ENCODE measurements around the gene CAMKK2.

Gene CAMKK2

GRCh38 chr12:121252712-121253345 lies 43.7 kb downstream of the CAMKK2 start:
- no peak overlapping the region for H2AFZ ChIP-seq (ENCODE audit: insufficient read depth, low read length, poor library complexity)
- no peak overlapping the region for H3K9ac ChIP-seq (ENCODE audit: low read length)
- peaks cover 6% of the 10 kb centered on the region for H3K9me3 ChIP-seq (ENCODE audit: insufficient read depth, low read depth, low read length)
- no peak overlapping the region for H2BK5ac ChIP-seq (ENCODE audit: low read depth, low read length, poor library complexity)
- H3K14ac ChIP-seq (ENCODE audit: low read length) = no peak overlapping the region
- H3K4ac ChIP-seq (ENCODE audit: low read depth, low read length) = no peak overlapping the region
- H3K79me2 ChIP-seq (ENCODE audit: control insufficient read depth, insufficient read depth, low read length, poor library complexity) = no peaks in the 10 kb centered on the region
- H2BK12ac ChIP-seq (ENCODE audit: low read length) = no peak overlapping the region
- no peaks in the 10 kb centered on the region for H3K79me1 ChIP-seq (ENCODE audit: low read length)
- no peak overlapping the region for H2BK120ac ChIP-seq (ENCODE audit: insufficient read depth, low read length, poor library complexity)
- H3K27me3 ChIP-seq (ENCODE audit: insufficient read depth, low read length) = no peaks in the 10 kb centered on the region
- H3K4me3 ChIP-seq (ENCODE audit: low read depth, low read length) = no peak overlapping the region
- WGBS (ENCODE audit: extremely low coverage, insufficient coverage, insufficient read length) = no CpG with 5 or more reads among the region's 9 CpGs
- no peak overlapping the region for H4K91ac ChIP-seq (ENCODE audit: low read depth, low read length)
- no peak overlapping the region for H3K4me2 ChIP-seq (ENCODE audit: low read length)
- no peak overlapping the region for H4K8ac ChIP-seq (ENCODE audit: low read depth, low read length)
- DNase-seq = no peak
- H3K36me3 ChIP-seq (ENCODE audit: control insufficient read depth in 1 of 2, insufficient read depth in 2 of 2, low read length in 2 of 2) = peaks cover 30 to 36% of the 10 kb centered on the region in 2 experiments
- no peaks in the 10 kb centered on the region for H3K4me1 ChIP-seq (ENCODE audit: control insufficient read depth in 1 of 2, insufficient read depth in 2 of 2, low read length in 2 of 2)
- H3K18ac ChIP-seq (ENCODE audit: low read length) = no peak overlapping the region
- no peak overlapping the region for H3K27ac ChIP-seq (ENCODE audit: low read depth, low read length)
- H2AK5ac ChIP-seq (ENCODE audit: low read length) = no peak overlapping the region
- H4K12ac ChIP-seq (ENCODE audit: low read depth, low read length) = no peak overlapping the region
- no peak overlapping the region for H3K23ac ChIP-seq (ENCODE audit: low read length)

GRCh38 chr12:121251838-121252237 lies 44.7 kb downstream of the CAMKK2 start:
- H3K9ac ChIP-seq (ENCODE audit: low read length) = no peak overlapping the region
- H3K18ac ChIP-seq (ENCODE audit: low read length) = no peak overlapping the region
- no peaks in the 10 kb centered on the region for H3K27me3 ChIP-seq (ENCODE audit: insufficient read depth, low read length)
- no peak overlapping the region for H2BK120ac ChIP-seq (ENCODE audit: insufficient read depth, low read length, poor library complexity)
- no peak overlapping the region for H3K27ac ChIP-seq (ENCODE audit: low read depth, low read length)
- no peaks in the 10 kb centered on the region for H3K79me2 ChIP-seq (ENCODE audit: control insufficient read depth, insufficient read depth, low read length, poor library complexity)
- H3K4ac ChIP-seq (ENCODE audit: low read depth, low read length) = no peak overlapping the region
- H2AFZ ChIP-seq (ENCODE audit: insufficient read depth, low read length, poor library complexity) = no peak overlapping the region
- H2BK5ac ChIP-seq (ENCODE audit: low read depth, low read length, poor library complexity) = no peak overlapping the region
- no peak overlapping the region for H3K4me2 ChIP-seq (ENCODE audit: low read length)
- DNase-seq = no peak
- no peak overlapping the region for H2BK12ac ChIP-seq (ENCODE audit: low read length)
- no peak overlapping the region for H3K14ac ChIP-seq (ENCODE audit: low read length)
- no peaks in the 10 kb centered on the region for H3K4me1 ChIP-seq (ENCODE audit: control insufficient read depth in 1 of 2, insufficient read depth in 2 of 2, low read length in 2 of 2)
- no peak overlapping the region for H3K23ac ChIP-seq (ENCODE audit: low read length)
- H3K36me3 ChIP-seq (ENCODE audit: control insufficient read depth in 1 of 2, insufficient read depth in 2 of 2, low read length in 2 of 2) = peaks cover 40 to 46% of the 10 kb centered on the region in 2 experiments
- H2AK5ac ChIP-seq (ENCODE audit: low read length) = no peak overlapping the region
- H3K4me3 ChIP-seq (ENCODE audit: low read depth, low read length) = no peak overlapping the region
- no peaks in the 10 kb centered on the region for H3K79me1 ChIP-seq (ENCODE audit: low read length)
- no peak overlapping the region for H4K12ac ChIP-seq (ENCODE audit: low read depth, low read length)
- no CpG with 5 or more reads among the region's 2 CpGs for WGBS (ENCODE audit: extremely low coverage, insufficient coverage, insufficient read length)
- H4K91ac ChIP-seq (ENCODE audit: low read depth, low read length) = no peak overlapping the region
- H3K9me3 ChIP-seq (ENCODE audit: insufficient read depth, low read depth, low read length) = peaks cover 6% of the 10 kb centered on the region
- no peak overlapping the region for H4K8ac ChIP-seq (ENCODE audit: low read depth, low read length)

GRCh38 chr12:121250359-121250758 lies 46.1 kb downstream of the CAMKK2 start:
- WGBS (ENCODE audit: extremely low coverage, insufficient coverage, insufficient read length) = no CpG with 5 or more reads among the region's 14 CpGs
- Histone ChIP-seq H3K23ac (ENCODE audit: low read length) (no peak overlapping the region), H3K4me3 (ENCODE audit: low read depth, low read length) (no peak overlapping the region), H4K8ac (ENCODE audit: low read depth, low read length) (no peak overlapping the region), H4K12ac (ENCODE audit: low read depth, low read length) (no peak overlapping the region), H2BK12ac (ENCODE audit: low read length) (no peak overlapping the region), H2AFZ (ENCODE audit: insufficient read depth, low read length, poor library complexity) (no peak overlapping the region), H3K36me3 (ENCODE audit: control insufficient read depth in 1 of 2, insufficient read depth in 2 of 2, low read length in 2 of 2) (peaks cover 39 to 46% of the 10 kb centered on the region in 2 experiments), H3K4ac (ENCODE audit: low read depth, low read length) (no peak overlapping the region), H3K4me1 (ENCODE audit: control insufficient read depth in 1 of 2, insufficient read depth in 2 of 2, low read length in 2 of 2) (no peaks in the 10 kb centered on the region), H4K91ac (ENCODE audit: low read depth, low read length) (no peak overlapping the region), H3K79me1 (ENCODE audit: low read length) (no peaks in the 10 kb centered on the region), H3K18ac (ENCODE audit: low read length) (no peak overlapping the region), H3K27me3 (ENCODE audit: insufficient read depth, low read length) (no peaks in the 10 kb centered on the region), H3K9me3 (ENCODE audit: insufficient read depth, low read depth, low read length) (peaks cover 6% of the 10 kb centered on the region), H3K14ac (ENCODE audit: low read length) (no peak overlapping the region), H3K4me2 (ENCODE audit: low read length) (no peak overlapping the region), H3K79me2 (ENCODE audit: control insufficient read depth, insufficient read depth, low read length, poor library complexity) (no peaks in the 10 kb centered on the region), H2BK120ac (ENCODE audit: insufficient read depth, low read length, poor library complexity) (no peak overlapping the region), H3K27ac (ENCODE audit: low read depth, low read length) (no peak overlapping the region), H3K9ac (ENCODE audit: low read length) (no peak overlapping the region), H2BK5ac (ENCODE audit: low read depth, low read length, poor library complexity) (no peak overlapping the region), H2AK5ac (ENCODE audit: low read length) (no peak overlapping the region)
- peak; percentile 79 to 82 for DNase-seq

GRCh38 chr12:121248622-121249021 lies 47.9 kb downstream of the CAMKK2 start:
- DNase-seq = no peak
- no CpG with 5 or more reads among the region's 22 CpGs for WGBS (ENCODE audit: extremely low coverage, insufficient coverage, insufficient read length)

More at GRCh38 chr12:121248622-121249021, 47.9 kb downstream of the CAMKK2 start:
- Histone ChIP-seq H3K4me3 (ENCODE audit: low read depth, low read length) (no peak overlapping the region), H3K4me1 (ENCODE audit: control insufficient read depth in 1 of 2, insufficient read depth in 2 of 2, low read length in 2 of 2) (no peaks in the 10 kb centered on the region), H3K23ac (ENCODE audit: low read length) (no peak overlapping the region), H3K9ac (ENCODE audit: low read length) (no peak overlapping the region), H3K18ac (ENCODE audit: low read length) (no peak overlapping the region), H3K4me2 (ENCODE audit: low read length) (no peak overlapping the region), H4K91ac (ENCODE audit: low read depth, low read length) (no peak overlapping the region), H3K79me2 (ENCODE audit: control insufficient read depth, insufficient read depth, low read length, poor library complexity) (no peaks in the 10 kb centered on the region), H3K9me3 (ENCODE audit: insufficient read depth, low read depth, low read length) (peaks cover 6% of the 10 kb centered on the region), H2AK5ac (ENCODE audit: low read length) (no peak overlapping the region), H4K8ac (ENCODE audit: low read depth, low read length) (no peak overlapping the region), H2BK5ac (ENCODE audit: low read depth, low read length, poor library complexity) (no peak overlapping the region), H3K27me3 (ENCODE audit: insufficient read depth, low read length) (no peaks in the 10 kb centered on the region), H4K12ac (ENCODE audit: low read depth, low read length) (no peak overlapping the region), H2BK12ac (ENCODE audit: low read length) (no peak overlapping the region), H2BK120ac (ENCODE audit: insufficient read depth, low read length, poor library complexity) (no peak overlapping the region), H3K36me3 (ENCODE audit: control insufficient read depth in 1 of 2, insufficient read depth in 2 of 2, low read length in 2 of 2) (peaks cover 50 to 56% of the 10 kb centered on the region in 2 experiments), H2AFZ (ENCODE audit: insufficient read depth, low read length, poor library complexity) (no peak overlapping the region), H3K79me1 (ENCODE audit: low read length) (no peaks in the 10 kb centered on the region), H3K27ac (ENCODE audit: low read depth, low read length) (no peak overlapping the region), H3K14ac (ENCODE audit: low read length) (no peak overlapping the region), H3K4ac (ENCODE audit: low read depth, low read length) (no peak overlapping the region)

All from trophoblast cell (in vitro differentiated cells and primary cell).